GM12878 (cell line): ENCODE measurements around the gene CD53. TPM values are rescaled to one million over a fixed set of nuclear protein-coding genes. Genes with fewer than 3 reads are reported as not detected.

Source experiments
- ATAC-seq: fragments of 200-7000 bp; cut with Tn5 transposase; 3 replicates; pipeline ENCODE4 v1.9.1; 2020; ENCODE audit warnings: mild to moderate bottlenecking, moderate library complexity
- BruUV-seq: library from RNA; stranded (reverse); fragments of 400-500 nt; replicated peaks from 2 replicates; lab custom pipeline; 2021; lab: Mats Ljungman, UMichigan
- CTCF ChIA-PET: fragments of 300-600 bp; sonication (Branson Sonifier 250); formaldehyde crosslinking; extraction: SDS; loops from one replicate; lab custom pipeline; 2021; ENCODE audit warnings: inconsistent platforms; lab: Yijun Ruan, JAX
- POLR2A ChIA-PET: fragments of 350-600 bp; formaldehyde crosslinking; extraction: SDS; loops from one replicate; lab custom pipeline; 2021; ENCODE audit warnings: inconsistent platforms; lab: Charles Lee
- RAD21 ChIA-PET: fragments of 300-600 bp; sonication (Branson Sonifier 250); formaldehyde crosslinking; loops from one replicate; lab custom pipeline; 2023; ENCODE audit warnings: antibody characterized with exemption; ENCODE audit not compliant: unreplicated experiment; lab: Charles Lee
- SMC1A ChIA-PET: fragments of 300-600 bp; sonication (Branson Sonifier 250); formaldehyde crosslinking; loops from one replicate; lab custom pipeline; 2023; ENCODE audit not compliant: unreplicated experiment, uncharacterized antibody; lab: Charles Lee
- DNase-seq: peaks from one replicate; pipeline ENCODE4 v3.0.0-alpha.2; 2011; ENCODE audit warnings: low read depth, low spot score
- FAIRE-seq: peaks from 3 replicates; lab custom pipeline; 2011; peaks lifted over from hg19 to GRCh38; lab: Jason Lieb, UNC
- H2AFZ ChIP-seq: 2 replicates; pipeline ENCODE4 v1.6.0; 2011; ENCODE audit warnings: low read depth, low read length, control low read depth; ENCODE audit not compliant: control insufficient read depth
- H3K27ac ChIP-seq: 2 replicates; pipeline ENCODE4 v1.5.1; 2011; ENCODE audit warnings: control low read depth; ENCODE audit not compliant: control insufficient read depth, insufficient read depth
- H3K27me3 ChIP-seq, 2 experiments: replicated peaks in 1 of 2; 2 replicates each; pipeline versions ENCODE4 v1.6.0 to v1.6.1; 2011; ENCODE audit warnings: low read length in 1 of 2; ENCODE audit not compliant: control insufficient read depth in 2 of 2, insufficient read depth in 2 of 2
- H3K36me3 ChIP-seq, 2 experiments: 2 replicates each; pipeline ENCODE4 v1.5.1; 2011; ENCODE audit warnings: low read length in 1 of 2; ENCODE audit not compliant: control insufficient read depth in 2 of 2, insufficient read depth in 2 of 2
- H3K4me1 ChIP-seq: 2 replicates; pipeline ENCODE4 v1.6.1; 2011; ENCODE audit warnings: mild to moderate bottlenecking, low read length, moderate library complexity, mixed read lengths; ENCODE audit not compliant: control insufficient read depth, insufficient read depth
- H3K4me2 ChIP-seq: 2 replicates; pipeline ENCODE4 v1.6.0; 2011; ENCODE audit warnings: control low read depth; ENCODE audit not compliant: control insufficient read depth, insufficient read depth
- H3K4me3 ChIP-seq: fragments of 200-600 bp; sonication (generic); 2 replicates; pipeline ENCODE4 v1.5.1; 2016
- H3K79me2 ChIP-seq: 2 replicates; pipeline ENCODE4 v1.6.0; 2011; ENCODE audit warnings: low read length; ENCODE audit not compliant: control insufficient read depth, insufficient read depth
- H3K9ac ChIP-seq: 2 replicates; pipeline ENCODE4 v1.8.0; 2011; ENCODE audit warnings: low read length, control low read depth, mixed read lengths; ENCODE audit not compliant: control insufficient read depth, insufficient read depth
- H3K9me3 ChIP-seq: replicated peaks from 3 replicates; pipeline ENCODE4 v1.5.1; 2011; ENCODE audit warnings: mild to moderate bottlenecking, low read length; ENCODE audit not compliant: control insufficient read depth, insufficient read depth
- H4K20me1 ChIP-seq: 2 replicates; pipeline ENCODE4 v1.6.0; 2011; ENCODE audit not compliant: control insufficient read depth, insufficient read depth
- BRCA1 ChIP-seq: IDR thresholded peaks from 2 replicates; pipeline ENCODE4 v1.6.1; 2011; ENCODE audit warnings: low read depth, low read length, improper control_type of control experiment
- CREM ChIP-seq: IDR thresholded peaks from 2 replicates; pipeline ENCODE4 v1.6.1; 2014; ENCODE audit warnings: antibody characterized with exemption, low read depth
- EED ChIP-seq: sonication (generic); IDR thresholded peaks from 2 replicates; pipeline ENCODE4 v1.6.1; 2016; ENCODE audit warnings: antibody characterized with exemption, low read depth
- GABPA ChIP-seq: IDR thresholded peaks from 2 replicates; pipeline ENCODE4 v1.6.1; 2014; ENCODE audit warnings: antibody characterized with exemption, low read depth, mild to moderate bottlenecking, inconsistent platforms
- GATAD2B ChIP-seq: fragments of 450-650 bp; conservative IDR thresholded peaks from 2 replicates; pipeline ENCODE4 v1.6.1; 2017; ENCODE audit warnings: low read depth, mild to moderate bottlenecking, moderate library complexity
- IKZF2 ChIP-seq, 2 experiments: fragments of 450-650 bp; IDR thresholded peaks; 2 replicates each; pipeline ENCODE4 v1.6.1; 2017; ENCODE audit warnings: mild to moderate bottlenecking in 2 of 2, moderate library complexity in 2 of 2
- PAX8 ChIP-seq: fragments of 450-650 bp; IDR thresholded peaks from 2 replicates; pipeline ENCODE4 v1.6.1; 2017; ENCODE audit warnings: mild to moderate bottlenecking, moderate library complexity
- PML ChIP-seq: IDR thresholded peaks from 2 replicates; pipeline ENCODE4 v1.6.1; 2012; ENCODE audit warnings: low read length, inconsistent platforms
- RCOR1 ChIP-seq: conservative IDR thresholded peaks from 2 replicates; pipeline ENCODE4 v1.6.1; 2012; ENCODE audit warnings: low read depth, low read length, improper control_type of control experiment
- RELA ChIP-seq: fragments of 450-650 bp; IDR thresholded peaks from 2 replicates; pipeline ENCODE4 v1.8.0; 2014; ENCODE audit warnings: borderline replicate concordance; ENCODE audit not compliant: partially characterized antibody
- RFX5 ChIP-seq: IDR thresholded peaks from 2 replicates; pipeline ENCODE4 v1.6.1; 2011; ENCODE audit warnings: low read depth, low read length, improper control_type of control experiment
- SP1 ChIP-seq: IDR thresholded peaks from one replicate; pipeline ENCODE4 v1.6.1; 2011; ENCODE audit warnings: low read depth, low read length
- SPI1 ChIP-seq: IDR thresholded peaks from 2 replicates; pipeline ENCODE4 v1.6.1; 2011; ENCODE audit warnings: low read depth, mild to moderate bottlenecking, low read length, moderate library complexity, borderline replicate concordance; ENCODE audit not compliant: insufficient read depth
- YBX1 ChIP-seq: fragments of 450-650 bp; IDR thresholded peaks from 2 replicates; pipeline ENCODE4 v1.6.1; 2016; ENCODE audit warnings: antibody characterized with exemption
- ZNF207 ChIP-seq: fragments of 450-650 bp; IDR thresholded peaks from 2 replicates; pipeline ENCODE4 v1.6.1; 2014; ENCODE audit warnings: antibody characterized with exemption, mild to moderate bottlenecking, borderline replicate concordance
- ZNF274 ChIP-seq: IDR thresholded peaks from one replicate; pipeline ENCODE4 v1.8.0; 2011; ENCODE audit not compliant: insufficient read length, insufficient read depth
- ZNF384 ChIP-seq: IDR thresholded peaks from 2 replicates; pipeline ENCODE4 v1.6.1; 2012; ENCODE audit warnings: low read depth, mild to moderate bottlenecking, low read length, improper control_type of control experiment, borderline replicate concordance
- WGBS: methylation state at CpG from one replicate; pipeline ENCODE4 v1.1.6; 2016; ENCODE audit warnings: low lambda C conversion rate; ENCODE audit not compliant: insufficient replicate concordance, insufficient coverage; ENCODE audit errors: missing lambda C conversion rate; 5-methylcytosine and 5-hydroxymethylcytosine counted together
- in situ Hi-C: fragments of 300-500 bp; cut with MboI; formaldehyde crosslinking; loops from 9 replicates; pipeline ENCODE4 v1.14.3; 2018; ENCODE audit warnings: mixed read lengths
- intact Hi-C: fragments of 100-400 bp; cut with micrococcal nuclease; formaldehyde crosslinking; loops from one replicate; pipeline ENCODE4 v1.14.2; 2022; ENCODE audit not compliant: unreplicated experiment
- polyA plus RNA-seq, 11 experiments: library from polyadenylated mRNA; depleted of rRNA in 4 of 11; unstranded in 6 of 11; stranded (reverse) in 5 of 11; fragments of >200 nt; fragmentation: Nextera tagmentation in 4 of 11; fragmentation: Illumina TruSeq in 1 of 11; extraction: Ambion mirVana in 4 of 11; extraction: Trizol in 1 of 11; gene quantifications; 1 replicate in 1 of 11; 2 replicates in 10 of 11; pipeline versions ENCODE4 v1.2.1 to v1.2.3, GENCODE V29; 2011 to 2016; ENCODE audit warnings: inconsistent platforms in 2 of 11, missing spikeins in 2 of 11, low read depth in 1 of 11
- total RNA-seq, 4 experiments: library from RNA; depleted of rRNA in 3 of 4; stranded (reverse); fragments of >200 nt in 3 of 4; fragmentation: Illumina TruSeq in 1 of 4; extraction: Trizol in 1 of 4; gene quantifications; 2 replicates each; pipeline versions ENCODE4 v1.2.1 to v1.2.3, GENCODE V29; 2013 to 2021
- TF ChIP-seq, protein P1 (sequence below): fragments of 450-650 bp; conservative IDR thresholded peaks from 2 replicates; pipeline ENCODE4 v1.6.1; 2017; ENCODE audit warnings: mild to moderate bottlenecking, moderate library complexity
- TF ChIP-seq, protein P2 (sequence below): fragments of 450-650 bp; IDR thresholded peaks from 2 replicates; pipeline ENCODE4 v1.6.1; 2016; ENCODE audit warnings: mild to moderate bottlenecking
- TF ChIP-seq, protein P3 (sequence below): fragments of 450-650 bp; IDR thresholded peaks from 2 replicates; pipeline ENCODE4 v1.6.1; 2016; ENCODE audit warnings: mild to moderate bottlenecking

Gene CD53
- total and polyA plus RNA-seq, 10 of the 15 experiments (the other 5 are each of a cell fraction or from before 2014, with no cell fraction given) = 350 to 1,389 (median 538) TPM

- Histone ChIP-seq H3K36me3 (no peaks in the 10 kb centered on the region), H3K9me3 (no peaks in the 10 kb centered on the region; the same call in 2 of the 3 replicates), H2AFZ (no peak overlapping the region), H3K27ac (no peak overlapping the region), H3K4me2 (no peak overlapping the region), H3K79me2 (no peaks in the 10 kb centered on the region), H3K4me1 (no peaks in the 10 kb centered on the region), H3K27me3 (no peaks in the 10 kb centered on the region), H3K9ac (no peak overlapping the region), H4K20me1 (no peaks in the 10 kb centered on the region), H3K4me3 (no peak overlapping the region)
- DNase-seq = no peak
- FAIRE-seq = no peak
- ChIA-PET POLR2A (interaction anchor here (0.6 kb wide), 1 partner anchor 82 kb away, joined by 3 read pairs; no protein-coding TSS in a partner anchor), SMC1A (interaction anchor here (1.4 to 1.8 kb wide), 2 partner anchors 14 to 141 kb away, joined by 3 to 4 read pairs; no protein-coding TSS in a partner anchor), CTCF (interaction anchor here (1.4 kb wide), 1 partner anchor 64 kb away, joined by 3 read pairs; no protein-coding TSS in a partner anchor), RAD21 (no interaction called here)
- no TSS peak for BruUV-seq
- TF ChIP-seq ZNF274 = no peak
- TF ChIP-seq, protein P1, sequence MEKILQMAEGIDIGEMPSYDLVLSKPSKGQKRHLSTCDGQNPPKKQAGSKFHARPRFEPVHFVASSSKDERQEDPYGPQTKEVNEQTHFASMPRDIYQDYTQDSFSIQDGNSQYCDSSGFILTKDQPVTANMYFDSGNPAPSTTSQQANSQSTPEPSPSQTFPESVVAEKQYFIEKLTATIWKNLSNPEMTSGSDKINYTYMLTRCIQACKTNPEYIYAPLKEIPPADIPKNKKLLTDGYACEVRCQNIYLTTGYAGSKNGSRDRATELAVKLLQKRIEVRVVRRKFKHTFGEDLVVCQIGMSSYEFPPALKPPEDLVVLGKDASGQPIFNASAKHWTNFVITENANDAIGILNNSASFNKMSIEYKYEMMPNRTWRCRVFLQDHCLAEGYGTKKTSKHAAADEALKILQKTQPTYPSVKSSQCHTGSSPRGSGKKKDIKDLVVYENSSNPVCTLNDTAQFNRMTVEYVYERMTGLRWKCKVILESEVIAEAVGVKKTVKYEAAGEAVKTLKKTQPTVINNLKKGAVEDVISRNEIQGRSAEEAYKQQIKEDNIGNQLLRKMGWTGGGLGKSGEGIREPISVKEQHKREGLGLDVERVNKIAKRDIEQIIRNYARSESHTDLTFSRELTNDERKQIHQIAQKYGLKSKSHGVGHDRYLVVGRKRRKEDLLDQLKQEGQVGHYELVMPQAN = no peak
- no peak for TF ChIP-seq RELA
- TF ChIP-seq EED = no peak
- TF ChIP-seq, protein P2, sequence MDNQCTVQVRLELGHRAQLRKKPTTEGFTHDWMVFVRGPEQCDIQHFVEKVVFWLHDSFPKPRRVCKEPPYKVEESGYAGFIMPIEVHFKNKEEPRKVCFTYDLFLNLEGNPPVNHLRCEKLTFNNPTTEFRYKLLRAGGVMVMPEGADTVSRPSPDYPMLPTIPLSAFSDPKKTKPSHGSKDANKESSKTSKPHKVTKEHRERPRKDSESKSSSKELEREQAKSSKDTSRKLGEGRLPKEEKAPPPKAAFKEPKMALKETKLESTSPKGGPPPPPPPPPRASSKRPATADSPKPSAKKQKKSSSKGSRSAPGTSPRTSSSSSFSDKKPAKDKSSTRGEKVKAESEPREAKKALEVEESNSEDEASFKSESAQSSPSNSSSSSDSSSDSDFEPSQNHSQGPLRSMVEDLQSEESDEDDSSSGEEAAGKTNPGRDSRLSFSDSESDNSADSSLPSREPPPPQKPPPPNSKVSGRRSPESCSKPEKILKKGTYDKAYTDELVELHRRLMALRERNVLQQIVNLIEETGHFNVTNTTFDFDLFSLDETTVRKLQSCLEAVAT = no peak
- TF ChIP-seq PML = no peak
- TF ChIP-seq GABPA = no peak
- TF ChIP-seq ZNF207 = no peak
- TF ChIP-seq IKZF2 (IDR thresholded peaks at IDR 0.05) = no peak
- TF ChIP-seq SPI1 = no peak
- no peak for TF ChIP-seq YBX1
- TF ChIP-seq BRCA1 = no peak
- TF ChIP-seq PAX8 = no peak
- no peak for TF ChIP-seq RCOR1
- TF ChIP-seq, protein P3, sequence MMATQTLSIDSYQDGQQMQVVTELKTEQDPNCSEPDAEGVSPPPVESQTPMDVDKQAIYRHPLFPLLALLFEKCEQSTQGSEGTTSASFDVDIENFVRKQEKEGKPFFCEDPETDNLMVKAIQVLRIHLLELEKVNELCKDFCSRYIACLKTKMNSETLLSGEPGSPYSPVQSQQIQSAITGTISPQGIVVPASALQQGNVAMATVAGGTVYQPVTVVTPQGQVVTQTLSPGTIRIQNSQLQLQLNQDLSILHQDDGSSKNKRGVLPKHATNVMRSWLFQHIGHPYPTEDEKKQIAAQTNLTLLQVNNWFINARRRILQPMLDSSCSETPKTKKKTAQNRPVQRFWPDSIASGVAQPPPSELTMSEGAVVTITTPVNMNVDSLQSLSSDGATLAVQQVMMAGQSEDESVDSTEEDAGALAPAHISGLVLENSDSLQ = no peak
- no peak for TF ChIP-seq GATAD2B
- no peak for TF ChIP-seq CREM
- TF ChIP-seq ZNF384 = no peak
- TF ChIP-seq SP1 = no peak
- TF ChIP-seq RFX5 = no peak
- 65% methylated on average over 1 of the region's 1 CpG for WGBS
- intact Hi-C loops (no loop called here), in situ Hi-C loops (no loop called here)
- no peak for ATAC-seq
Measured at GRCh38 chr1:110928191-110928590, 55.2 kb downstream of the CD53 start.
